Measurements from ENCODE around the gene INMT.
A peak's percentile ranks its signal among the peaks of the same experiment; 100 is the strongest.

INMT gene

DNA sequence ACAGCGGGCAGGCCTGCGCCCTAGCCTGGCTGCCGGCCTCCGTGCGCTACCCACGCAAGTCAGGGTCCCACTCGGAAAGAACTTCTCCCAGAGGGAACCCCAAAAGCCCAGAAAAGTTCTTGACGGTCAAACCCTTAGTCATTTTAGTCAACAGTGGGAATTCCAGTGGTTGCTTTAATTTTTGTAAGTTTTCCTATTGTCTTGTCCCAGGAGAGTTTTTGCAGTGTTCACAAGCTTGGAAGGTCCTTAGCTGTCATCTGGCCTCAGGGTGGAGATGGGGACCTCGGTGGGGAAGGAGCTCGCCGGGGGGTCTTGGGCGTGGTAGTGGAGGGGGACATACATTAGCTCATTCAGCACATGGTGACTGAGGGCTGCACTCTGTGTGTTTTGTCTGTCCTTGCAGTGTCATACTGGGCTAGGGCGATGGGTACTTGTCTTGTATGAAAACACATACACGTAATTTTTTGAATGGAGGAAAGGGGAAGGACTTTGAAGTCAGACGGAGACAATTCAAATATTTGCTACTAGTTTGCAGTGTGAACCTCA lies 20.0 kb downstream of the INMT start:
- H3K4me3 ChIP-seq (ENCODE audit: low read depth, low read length), result peak overlapping the region; percentile 68
- TF ChIP-seq, protein P1, sequence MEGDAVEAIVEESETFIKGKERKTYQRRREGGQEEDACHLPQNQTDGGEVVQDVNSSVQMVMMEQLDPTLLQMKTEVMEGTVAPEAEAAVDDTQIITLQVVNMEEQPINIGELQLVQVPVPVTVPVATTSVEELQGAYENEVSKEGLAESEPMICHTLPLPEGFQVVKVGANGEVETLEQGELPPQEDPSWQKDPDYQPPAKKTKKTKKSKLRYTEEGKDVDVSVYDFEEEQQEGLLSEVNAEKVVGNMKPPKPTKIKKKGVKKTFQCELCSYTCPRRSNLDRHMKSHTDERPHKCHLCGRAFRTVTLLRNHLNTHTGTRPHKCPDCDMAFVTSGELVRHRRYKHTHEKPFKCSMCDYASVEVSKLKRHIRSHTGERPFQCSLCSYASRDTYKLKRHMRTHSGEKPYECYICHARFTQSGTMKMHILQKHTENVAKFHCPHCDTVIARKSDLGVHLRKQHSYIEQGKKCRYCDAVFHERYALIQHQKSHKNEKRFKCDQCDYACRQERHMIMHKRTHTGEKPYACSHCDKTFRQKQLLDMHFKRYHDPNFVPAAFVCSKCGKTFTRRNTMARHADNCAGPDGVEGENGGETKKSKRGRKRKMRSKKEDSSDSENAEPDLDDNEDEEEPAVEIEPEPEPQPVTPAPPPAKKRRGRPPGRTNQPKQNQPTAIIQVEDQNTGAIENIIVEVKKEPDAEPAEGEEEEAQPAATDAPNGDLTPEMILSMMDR (IDR thresholded peaks at IDR 0.05; ENCODE audit: low read depth, low read length), result no peak

DNA sequence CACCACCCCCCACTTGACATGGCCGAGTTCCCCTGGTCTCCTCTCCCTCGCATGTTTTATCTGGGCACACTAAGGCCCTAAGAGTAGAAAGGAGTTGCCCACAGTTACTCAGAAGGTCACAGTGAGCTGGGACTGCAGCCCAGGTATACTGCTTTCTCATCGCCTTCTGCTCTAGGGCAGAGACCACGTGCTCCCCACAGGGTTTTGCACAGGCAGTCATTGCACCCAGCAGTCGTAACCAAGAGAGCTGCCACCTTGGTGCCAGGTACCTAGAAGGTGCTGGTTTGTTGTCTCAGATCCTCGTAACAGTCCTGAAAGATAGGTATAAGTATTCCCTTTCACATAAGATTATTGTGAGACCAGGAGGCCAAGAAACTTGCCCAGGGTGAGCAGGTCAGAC lies 21.0 kb downstream of the INMT start:
- TF ChIP-seq, protein P1 (IDR thresholded peaks at IDR 0.05; ENCODE audit: low read depth, low read length), result no peak
- H3K4me3 ChIP-seq (ENCODE audit: low read depth, low read length), result no peak overlapping the region

DNA sequence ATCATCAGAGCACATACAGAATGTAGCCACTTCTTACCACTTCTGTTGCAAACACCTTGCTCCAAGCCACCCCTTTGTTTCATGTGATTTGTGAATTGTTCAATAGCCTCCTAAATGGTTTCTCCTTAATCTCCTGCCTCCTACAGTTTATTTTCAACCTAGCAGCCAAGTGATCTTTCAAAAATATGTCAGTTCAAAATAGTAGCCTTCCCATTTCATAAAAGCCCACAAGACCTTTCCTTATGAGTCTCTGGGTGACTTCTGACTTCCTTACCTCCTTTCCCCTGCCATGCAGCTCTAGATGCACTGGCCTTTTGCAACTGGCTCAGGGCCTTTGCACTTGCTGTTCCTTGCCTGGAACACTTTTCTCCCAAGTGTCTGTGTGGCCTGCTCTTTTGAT lies 24.1 kb downstream of the INMT start:
- no peak overlapping the region for H3K4me3 ChIP-seq (ENCODE audit: low read depth, low read length)
- TF ChIP-seq, protein P1 (IDR thresholded peaks at IDR 0.05; ENCODE audit: low read depth, low read length), result no peak

DNA sequence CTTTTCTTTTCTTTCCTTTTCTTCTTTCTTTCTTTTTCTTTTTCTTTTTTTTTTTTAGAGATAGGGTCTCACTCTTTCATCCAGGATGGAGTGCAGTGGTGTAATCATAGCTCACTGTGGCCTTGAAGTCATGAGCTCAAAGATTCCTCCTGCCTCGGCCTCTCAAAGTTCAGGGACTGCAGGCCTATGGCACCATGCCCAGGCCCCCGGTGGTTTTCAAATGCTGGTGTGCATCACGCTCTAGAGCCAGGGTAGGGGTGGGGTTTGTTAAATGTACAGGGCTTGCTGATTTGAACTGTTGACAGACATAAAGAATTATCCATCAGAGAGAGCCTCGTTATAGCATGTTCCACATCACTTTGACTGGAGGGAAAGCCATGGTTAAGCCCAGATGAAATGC lies 25.0 kb downstream of the INMT start:
- TF ChIP-seq, protein P1 (IDR thresholded peaks at IDR 0.05; ENCODE audit: low read depth, low read length), result no peak

DNA sequence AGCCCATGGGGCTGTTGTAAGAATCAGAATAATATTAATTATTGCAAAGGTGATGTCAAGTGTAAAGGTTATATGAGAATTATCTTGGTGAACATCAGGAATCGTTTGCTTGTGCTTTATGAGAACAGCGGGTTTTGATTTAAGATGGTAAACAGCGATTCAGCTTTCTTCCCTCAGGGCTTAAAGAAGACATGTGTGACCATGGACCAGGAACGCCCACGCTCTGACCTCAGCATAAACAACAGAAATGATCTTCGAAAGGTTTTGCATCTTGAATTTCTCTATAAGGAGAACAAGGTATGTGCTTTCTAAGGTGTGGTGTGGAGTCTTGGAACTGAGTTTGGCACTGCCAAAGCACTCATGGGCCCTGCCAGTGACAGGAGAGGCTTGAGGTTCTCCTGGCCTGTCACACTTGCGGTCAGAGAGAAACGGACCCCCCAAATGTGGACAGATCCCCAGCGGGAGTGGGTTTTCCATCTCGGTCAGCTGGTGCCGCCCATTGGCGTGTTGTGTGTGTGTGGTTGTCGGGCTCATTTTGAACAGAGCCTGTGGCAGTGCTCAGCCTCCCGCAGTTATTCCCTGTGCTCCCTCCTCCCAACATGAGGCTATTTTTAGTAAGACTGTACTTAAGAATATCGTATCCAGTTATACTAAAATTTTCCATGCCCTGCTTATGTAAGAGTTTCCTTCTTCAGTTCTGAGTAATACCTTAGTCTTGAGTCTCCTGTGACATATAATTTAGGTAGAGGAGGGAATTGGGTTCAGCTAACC lies 26.5 kb downstream of the INMT start:
- TF ChIP-seq, protein P1 (IDR thresholded peaks at IDR 0.05; ENCODE audit: low read depth, low read length), result no peak
- H3K4me3 ChIP-seq (ENCODE audit: low read depth, low read length), result no peak overlapping the region

More for the DNA sequence above, 25.0 kb downstream of the INMT start:
- no peak overlapping the region for H3K4me3 ChIP-seq (ENCODE audit: low read depth, low read length)

DNA sequence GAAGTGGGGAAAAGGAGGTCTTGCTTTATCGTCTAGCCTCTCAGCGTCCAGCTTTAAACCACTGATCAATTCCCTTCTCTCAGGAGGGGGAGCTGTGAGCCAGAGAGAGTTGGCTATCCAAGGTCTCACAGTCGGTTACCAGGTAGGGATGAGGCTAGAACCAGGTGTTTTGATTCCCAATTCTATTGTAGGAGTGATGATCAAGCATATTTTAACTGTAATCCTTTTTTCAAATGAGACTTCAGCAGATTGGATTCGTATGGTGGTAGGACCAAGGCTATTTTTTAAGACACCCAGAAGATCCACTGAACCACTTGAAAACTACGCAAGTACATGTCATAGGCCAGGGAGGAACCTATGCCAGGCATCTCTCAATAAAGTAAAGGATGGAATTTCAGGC lies 27.6 kb downstream of the INMT start:
- no peak overlapping the region for H3K4me3 ChIP-seq (ENCODE audit: low read depth, low read length)
- TF ChIP-seq, protein P1 (IDR thresholded peaks at IDR 0.05; ENCODE audit: low read depth, low read length), result no peak

DNA sequence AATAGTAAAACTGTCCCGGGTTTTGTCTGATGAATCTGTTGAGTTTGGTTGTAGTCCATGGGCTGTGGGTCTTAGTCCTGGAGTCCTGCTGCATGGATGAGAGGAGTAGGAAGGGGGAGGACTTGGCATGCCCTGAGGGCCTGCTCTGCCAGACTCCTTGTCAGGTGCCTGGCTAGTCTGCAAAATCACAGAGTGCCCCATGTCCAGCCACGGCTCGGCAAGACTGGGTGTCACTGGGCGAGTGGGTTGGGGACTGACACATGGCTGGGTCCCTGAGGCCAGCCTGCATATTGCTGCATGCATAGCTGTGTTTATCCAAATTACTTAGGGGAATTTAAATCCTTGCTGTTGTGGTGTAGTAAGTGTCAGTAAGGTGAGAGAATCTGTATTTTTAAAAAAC lies 29.0 kb downstream of the INMT start:
- no peak overlapping the region for H3K4me3 ChIP-seq (ENCODE audit: low read depth, low read length)
- TF ChIP-seq, protein P1 (IDR thresholded peaks at IDR 0.05; ENCODE audit: low read depth, low read length), result no peak

Data from WI38 (cell line).